ENCODE measurements around the gene C12orf43.

DNA sequence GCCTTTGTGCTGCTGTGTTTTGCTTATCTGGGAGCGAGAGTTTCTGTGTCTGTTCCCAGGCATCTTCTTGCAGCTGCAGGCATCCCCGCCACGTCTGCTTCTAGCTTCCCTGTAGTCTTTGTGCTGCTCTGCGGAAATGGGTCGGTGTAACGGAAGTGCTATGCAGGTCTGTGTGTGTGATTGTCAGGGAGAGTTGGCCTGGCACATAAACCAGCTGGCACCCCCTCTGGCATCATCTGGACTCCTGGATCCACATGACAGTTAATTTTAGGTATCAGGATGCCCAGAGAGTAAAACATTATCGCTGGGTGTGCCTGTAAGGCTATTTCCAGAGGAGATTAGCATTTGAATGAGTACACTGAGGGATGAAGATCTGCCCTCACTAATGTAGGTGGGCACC is 32.2 kb upstream of the C12orf43 start:
- TF ChIP-seq CTCF (IDR thresholded peaks at IDR 0.05): no peak
- no peak for TF ChIP-seq POLR2A (IDR thresholded peaks at IDR 0.05)

Measured in right lobe of liver (tissue), 4 donors.